PC-9 (cell line): ENCODE results near the gene CD99. TPM values are rescaled to one million over a fixed set of nuclear protein-coding genes. Genes with fewer than 3 reads are reported as not detected.
"Not testable (repeated sequence)": the region's sequence is repeated elsewhere in the genome, so short reads cannot be mapped to it uniquely, and the experiment has no call there.

Source experiments
- BruUV-seq: library from RNA; stranded (reverse); fragments of 400-500 nt; replicated peaks from 2 replicates; lab custom pipeline; 2021; lab: Mats Ljungman, UMichigan
- CTCF ChIA-PET: fragments of 300-600 bp; sonication (Branson Sonifier 250); formaldehyde crosslinking; loops from one replicate; lab custom pipeline; 2022; ENCODE audit warnings: antibody characterized with exemption; lab: Charles Lee
- POLR2A ChIA-PET: fragments of 300-600 bp; sonication (Branson Sonifier 250); formaldehyde crosslinking; loops from one replicate; lab custom pipeline; 2022; ENCODE audit warnings: antibody characterized with exemption; ENCODE audit not compliant: unreplicated experiment; lab: Charles Lee
- DNase-seq, 2 experiments: peaks; one replicate each; pipeline versions ENCODE4 v3.0.0 to v3.0.0-alpha.2; 2015 to 2022; ENCODE audit warnings: mixed read lengths in 1 of 2
- H2AFZ ChIP-seq: fragments of 200-600 bp; sonication (generic); 2 replicates; pipeline ENCODE4 v1.8.1; 2017; ENCODE audit warnings: antibody characterized with exemption
- H3F3A ChIP-seq: fragments of 200-600 bp; sonication (generic); 2 replicates; pipeline ENCODE4 v1.8.1; 2017; ENCODE audit warnings: antibody characterized with exemption, mild to moderate bottlenecking, low read depth; ENCODE audit not compliant: insufficient read depth
- H3K27ac ChIP-seq: fragments of 200-600 bp; sonication (generic); 2 replicates; pipeline ENCODE4 v1.6.1; 2016; ENCODE audit warnings: mixed run types
- H3K27me3 ChIP-seq: fragments of 200-600 bp; sonication (generic); 2 replicates; pipeline ENCODE4 v1.6.1; 2016; ENCODE audit warnings: low read depth, mixed run types; ENCODE audit not compliant: insufficient read depth
- H3K36me3 ChIP-seq: fragments of 200-600 bp; sonication (generic); 2 replicates; pipeline ENCODE4 v1.6.1; 2016; ENCODE audit warnings: low read depth, mixed run types
- H3K4me1 ChIP-seq: fragments of 200-600 bp; sonication (generic); replicated peaks from 2 replicates; pipeline ENCODE4 v1.6.1; 2016; ENCODE audit warnings: mixed run types; ENCODE audit not compliant: insufficient read depth
- H3K4me2 ChIP-seq: fragments of 200-600 bp; sonication (generic); 2 replicates; pipeline ENCODE4 v1.6.1; 2017; ENCODE audit warnings: mixed run types
- H3K4me3 ChIP-seq: fragments of 200-600 bp; sonication (generic); 2 replicates; pipeline ENCODE4 v1.6.1; 2016; ENCODE audit warnings: mixed run types
- H3K79me2 ChIP-seq: fragments of 200-600 bp; sonication (generic); 2 replicates; pipeline ENCODE4 v1.6.1; 2017; ENCODE audit warnings: low read depth, mixed run types
- H3K9me2 ChIP-seq: fragments of 200-600 bp; sonication (generic); 2 replicates; pipeline ENCODE4 v1.8.1; 2017; ENCODE audit warnings: mild to moderate bottlenecking; ENCODE audit not compliant: insufficient read depth
- H3K9me3 ChIP-seq: fragments of 200-600 bp; sonication (generic); 2 replicates; pipeline ENCODE4 v1.8.1; 2016; ENCODE audit warnings: low read depth; ENCODE audit not compliant: insufficient read depth
- H4K20me1 ChIP-seq: fragments of 200-600 bp; sonication (generic); 2 replicates; pipeline ENCODE4 v1.8.1; 2017; ENCODE audit not compliant: insufficient read depth
- EZH2 ChIP-seq: fragments of 200-600 bp; sonication (generic); IDR thresholded peaks from 2 replicates; pipeline ENCODE4 v1.8.0; 2017; ENCODE audit warnings: antibody characterized with exemption, low read depth
- intact Hi-C: fragments of 100-400 bp; cut with micrococcal nuclease; formaldehyde crosslinking; loops from one replicate; pipeline ENCODE4 v1.10.0; 2022; ENCODE audit not compliant: unreplicated experiment
- total RNA-seq: library from RNA; stranded (reverse); gene quantifications from 2 replicates; pipeline ENCODE4 v1.2.3, GENCODE V29; 2021
- TF ChIP-seq, protein P1 (sequence below): fragments of 200-600 bp; sonication (generic); conservative IDR thresholded peaks from 2 replicates; pipeline ENCODE4 v1.6.1; 2017; ENCODE audit warnings: mixed run types, antibody characterized with exemption, mild to moderate bottlenecking, moderate library complexity

Gene CD99
- total RNA-seq, 1 experiment from 2014 or later, result 159 TPM

DNA sequence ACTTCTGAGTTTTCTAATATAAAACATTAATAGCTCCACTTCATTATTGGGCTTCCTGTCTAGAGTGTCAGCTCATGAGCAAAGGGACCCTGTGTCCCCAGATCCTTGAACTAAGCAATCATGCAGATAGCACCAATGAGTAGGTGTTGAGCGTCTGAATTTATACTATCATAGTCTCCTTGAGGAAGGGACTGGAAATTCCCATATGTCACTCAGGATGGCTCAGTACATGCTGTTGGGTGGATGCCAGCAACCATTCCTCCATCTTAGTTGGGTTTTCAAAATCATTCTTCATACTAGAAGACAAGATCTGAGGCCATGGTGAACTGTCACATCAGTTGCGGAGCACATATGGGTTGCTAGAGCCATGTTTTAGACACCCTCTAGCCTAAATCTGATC is 27.7 kb downstream of the CD99 start:
- Histone ChIP-seq H3K36me3 (peaks cover 10% of the 10 kb centered on the region; the same call in 1 of the 2 replicates), H4K20me1 (no peaks in the 10 kb centered on the region), H3F3A (no peaks in the 10 kb centered on the region), H2AFZ (no peak overlapping the region), H3K27me3 (no peaks in the 10 kb centered on the region), H3K4me1 (no peaks in the 10 kb centered on the region), H3K79me2 (no peaks in the 10 kb centered on the region), H3K9me2 (no peaks in the 10 kb centered on the region; the same call in 1 of the 2 replicates), H3K27ac (no peak overlapping the region), H3K9me3 (no peaks in the 10 kb centered on the region; the same call in 1 of the 2 replicates), H3K4me2 (no peak overlapping the region), H3K4me3 (no peak overlapping the region)
- TF ChIP-seq EZH2, result no peak
- TF ChIP-seq, protein P1, sequence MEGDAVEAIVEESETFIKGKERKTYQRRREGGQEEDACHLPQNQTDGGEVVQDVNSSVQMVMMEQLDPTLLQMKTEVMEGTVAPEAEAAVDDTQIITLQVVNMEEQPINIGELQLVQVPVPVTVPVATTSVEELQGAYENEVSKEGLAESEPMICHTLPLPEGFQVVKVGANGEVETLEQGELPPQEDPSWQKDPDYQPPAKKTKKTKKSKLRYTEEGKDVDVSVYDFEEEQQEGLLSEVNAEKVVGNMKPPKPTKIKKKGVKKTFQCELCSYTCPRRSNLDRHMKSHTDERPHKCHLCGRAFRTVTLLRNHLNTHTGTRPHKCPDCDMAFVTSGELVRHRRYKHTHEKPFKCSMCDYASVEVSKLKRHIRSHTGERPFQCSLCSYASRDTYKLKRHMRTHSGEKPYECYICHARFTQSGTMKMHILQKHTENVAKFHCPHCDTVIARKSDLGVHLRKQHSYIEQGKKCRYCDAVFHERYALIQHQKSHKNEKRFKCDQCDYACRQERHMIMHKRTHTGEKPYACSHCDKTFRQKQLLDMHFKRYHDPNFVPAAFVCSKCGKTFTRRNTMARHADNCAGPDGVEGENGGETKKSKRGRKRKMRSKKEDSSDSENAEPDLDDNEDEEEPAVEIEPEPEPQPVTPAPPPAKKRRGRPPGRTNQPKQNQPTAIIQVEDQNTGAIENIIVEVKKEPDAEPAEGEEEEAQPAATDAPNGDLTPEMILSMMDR, result no peak
- no TSS peak for BruUV-seq
- POLR2A ChIA-PET, result no interaction called here
- DNase-seq, result no peak
- CTCF ChIA-PET, result no interaction called here
- intact Hi-C loops, result no loop called here

- no TSS peak for BruUV-seq
- H3K9me2 ChIP-seq, result no peaks in the 10 kb centered on the region; the same call in 1 of the 2 replicates
- intact Hi-C loops, result no loop called here
- no peak for DNase-seq
- H3K9me3 ChIP-seq, result no peaks in the 10 kb centered on the region; the same call in 1 of the 2 replicates
- H3F3A ChIP-seq, result no peaks in the 10 kb centered on the region
- H3K4me3 ChIP-seq, result no peak overlapping the region
- POLR2A ChIA-PET, result no interaction called here
- H3K4me1 ChIP-seq, result no peaks in the 10 kb centered on the region
- no peaks in the 10 kb centered on the region for H4K20me1 ChIP-seq
- H3K79me2 ChIP-seq, result no peaks in the 10 kb centered on the region
- CTCF ChIA-PET, result no interaction called here
- no peak overlapping the region for H2AFZ ChIP-seq
- H3K27me3 ChIP-seq, result no peaks in the 10 kb centered on the region
- no peak overlapping the region for H3K4me2 ChIP-seq
- no peak for TF ChIP-seq EZH2
- TF ChIP-seq, protein P1, result no peak
- no peak overlapping the region for H3K27ac ChIP-seq
- peaks cover 10% of the 10 kb centered on the region; the same call in 1 of the 2 replicates for H3K36me3 ChIP-seq
Observed at GRCh38 chrX:2719774-2720447, 28.8 kb downstream of the CD99 start.

- no peaks in the 10 kb centered on the region; the same call in 1 of the 2 replicates for H3K9me3 ChIP-seq
- H3K27me3 ChIP-seq, result no peaks in the 10 kb centered on the region
- no peak overlapping the region for H2AFZ ChIP-seq
- ChIA-PET POLR2A (no interaction called here), CTCF (no interaction called here)
- no peaks in the 10 kb centered on the region for H3K79me2 ChIP-seq
- intact Hi-C loops, result no loop called here
- no TSS peak for BruUV-seq
- 0 out of 2 replicates have a peak, but pooled peaks cover 7% of the 10 kb centered on the region for H3K36me3 ChIP-seq
- no peak overlapping the region for H3K4me2 ChIP-seq
- no peak for DNase-seq
- no peaks in the 10 kb centered on the region; the same call in 1 of the 2 replicates for H3K9me2 ChIP-seq
- no peaks in the 10 kb centered on the region for H4K20me1 ChIP-seq
- H3K4me1 ChIP-seq, result no peaks in the 10 kb centered on the region
- H3K27ac ChIP-seq, result no peak overlapping the region
- no peak overlapping the region for H3K4me3 ChIP-seq
- TF ChIP-seq, protein P1, result no peak
- TF ChIP-seq EZH2, result no peak
- no peaks in the 10 kb centered on the region for H3F3A ChIP-seq
Observed at GRCh38 chrX:2723286-2723879, 32.3 kb downstream of the CD99 start.

DNA sequence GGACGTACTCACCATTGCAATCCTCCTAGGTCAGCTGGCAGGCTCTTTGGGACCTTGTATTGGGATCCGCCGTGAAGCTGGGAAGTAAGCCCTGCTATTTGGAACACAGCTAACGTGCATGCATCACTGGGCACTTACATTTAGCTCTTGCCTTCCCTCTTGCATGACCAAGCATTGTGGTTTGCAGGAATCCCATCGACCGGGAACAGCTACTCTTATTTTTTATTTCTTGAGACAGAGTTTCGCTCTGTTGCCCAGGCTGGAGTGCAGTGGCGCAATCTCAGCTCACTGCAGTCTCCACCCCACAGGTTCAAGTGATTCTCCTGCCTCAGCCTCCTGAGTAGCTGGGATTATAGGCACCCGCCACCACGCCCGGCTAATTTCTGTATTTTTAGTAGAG is 36.2 kb downstream of the CD99 start:
- H2AFZ ChIP-seq, H3F3A ChIP-seq, H3K79me2 ChIP-seq, H3K27ac ChIP-seq, H3K9me2 ChIP-seq, H3K4me2 ChIP-seq, H3K27me3 ChIP-seq, CTCF ChIA-PET, DNase-seq, intact Hi-C loops, H3K36me3 ChIP-seq, POLR2A ChIA-PET, H4K20me1 ChIP-seq, H3K4me3 ChIP-seq, H3K4me1 ChIP-seq, H3K9me3 ChIP-seq, BruUV-seq: not testable (repeated sequence)
